GM23248 (cell line): ENCODE measurements around the gene PNLDC1.

Source experiments
- EZH2 ChIP-seq: fragments of 200-600 bp; sonication (generic); IDR thresholded peaks from 2 replicates; pipeline ENCODE4 v1.6.1; 2018; ENCODE audit warnings: antibody characterized with exemption, mild to moderate bottlenecking; ENCODE audit not compliant: insufficient read depth, poor library complexity, severe bottlenecking
- EZH2phosphoT487 ChIP-seq: fragments of 200-600 bp; sonication (generic); IDR thresholded peaks from 2 replicates; pipeline ENCODE4 v1.6.1; 2018; ENCODE audit warnings: antibody characterized with exemption, moderate library complexity, mild to moderate bottlenecking, low read depth; ENCODE audit not compliant: insufficient read depth

GRCh38 chr6:159853754-159854153 is 53.7 kb downstream of the PNLDC1 start:
- TF ChIP-seq EZH2 (no peak), EZH2phosphoT487 (no peak)
